SU-DHL-6 (cell line): ENCODE measurements around the gene EVC.

Source experiments
- H2AFZ ChIP-seq: fragments of 200-600 bp; sonication (generic); 2 replicates; pipeline ENCODE4 v1.6.1; 2014; ENCODE audit warnings: low read depth, mild to moderate bottlenecking, moderate library complexity, mixed read lengths, antibody characterized with exemption, low read length; ENCODE audit not compliant: severe bottlenecking
- H3F3A ChIP-seq: fragments of 200-600 bp; shearing (Covaris generic); 2 replicates; pipeline ENCODE4 v1.6.0; 2016; ENCODE audit warnings: antibody characterized with exemption, mild to moderate bottlenecking; ENCODE audit not compliant: insufficient read depth
- H3K27ac ChIP-seq: fragments of 200-600 bp; sonication (generic); 2 replicates; pipeline ENCODE4 v1.5.1; 2016; ENCODE audit warnings: low read depth, mild to moderate bottlenecking, low read length, moderate library complexity, mixed read lengths
- H3K27me3 ChIP-seq: fragments of 200-600 bp; sonication (generic), shearing (Covaris generic); 2 replicates; pipeline ENCODE4 v1.6.0; 2014; ENCODE audit warnings: mild to moderate bottlenecking, low read length
- H3K36me3 ChIP-seq: fragments of 200-600 bp; sonication (generic); 2 replicates; pipeline ENCODE4 v1.6.1; 2014; ENCODE audit warnings: mild to moderate bottlenecking, low read length, mixed read lengths
- H3K4me2 ChIP-seq: fragments of 300-600, 200-600 bp; shearing (Covaris generic), sonication (generic); 2 replicates; pipeline ENCODE4 v1.6.0; 2014; ENCODE audit warnings: low read length, low read depth, mild to moderate bottlenecking; ENCODE audit not compliant: poor library complexity, severe bottlenecking
- H3K4me3 ChIP-seq: fragments of 200-600 bp; sonication (generic); 2 replicates; pipeline ENCODE4 v1.5.1; 2014; ENCODE audit warnings: antibody characterized with exemption, low read length, mild to moderate bottlenecking, mixed read lengths; ENCODE audit not compliant: insufficient read depth, poor library complexity, severe bottlenecking
- H3K79me2 ChIP-seq: fragments of 200-600 bp; sonication (generic); 2 replicates; pipeline ENCODE4 v1.6.1; 2014; ENCODE audit warnings: mild to moderate bottlenecking, low read length, moderate library complexity; ENCODE audit not compliant: insufficient read depth
- H3K9ac ChIP-seq: fragments of 200-600 bp; sonication (generic); 2 replicates; pipeline ENCODE4 v1.7.0; 2014; ENCODE audit warnings: mild to moderate bottlenecking, low read length
- H3K9me2 ChIP-seq: fragments of 200-600 bp; sonication (generic); replicated peaks from 2 replicates; pipeline ENCODE4 v1.6.1; 2014; ENCODE audit warnings: low read length; ENCODE audit not compliant: insufficient read depth
- H3K9me3 ChIP-seq: fragments of 200-600 bp; sonication (generic); 2 replicates; pipeline ENCODE4 v1.6.1; 2014; ENCODE audit warnings: low read length, mixed read lengths; ENCODE audit not compliant: insufficient read depth
- H4K20me1 ChIP-seq: fragments of 200-600 bp; sonication (generic); 2 replicates; pipeline ENCODE4 v1.6.1; 2014; ENCODE audit warnings: low read depth, mild to moderate bottlenecking, antibody characterized with exemption, low read length, moderate library complexity, mixed read lengths
- EZH2phosphoT487 ChIP-seq: fragments of 200-600 bp; sonication (generic), shearing (Covaris generic); conservative IDR thresholded peaks from 2 replicates; pipeline ENCODE4 v1.6.1; 2018; ENCODE audit warnings: mild to moderate bottlenecking, antibody characterized with exemption, low read length, moderate library complexity, mixed read lengths
- TF ChIP-seq, protein P1 (sequence below): fragments of 200-600 bp; sonication (generic); IDR thresholded peaks from one replicate; pipeline ENCODE4 v1.5.1; 2017; ENCODE audit warnings: antibody characterized with exemption, mild to moderate bottlenecking, low read length, moderate library complexity; ENCODE audit not compliant: insufficient read depth, poor library complexity, severe bottlenecking

EVC gene

DNA sequence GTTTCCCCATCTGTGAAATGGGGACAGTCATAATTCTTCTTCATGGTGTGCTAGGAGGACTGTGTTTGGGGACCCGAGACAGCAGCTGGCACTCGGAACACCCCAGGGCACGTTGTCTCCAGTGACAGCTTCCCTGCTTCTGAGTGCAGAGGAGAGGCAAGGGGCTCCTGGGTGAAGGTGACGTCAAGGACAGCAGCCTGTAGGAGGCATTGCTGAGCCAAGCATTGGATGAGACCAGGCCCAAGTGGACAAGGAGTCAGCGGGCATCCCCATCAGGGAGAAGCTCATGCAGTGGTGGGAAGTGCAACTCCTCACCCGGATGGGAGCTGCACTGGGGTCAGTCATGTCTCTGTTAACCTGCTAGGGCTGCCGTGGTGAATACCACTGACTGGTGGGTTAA lies 46.1 kb downstream of the EVC start:
- H3K27ac ChIP-seq, result no peak overlapping the region
- no peaks in the 10 kb centered on the region for H3F3A ChIP-seq
- H3K79me2 ChIP-seq, result no peaks in the 10 kb centered on the region
- no peak overlapping the region for H2AFZ ChIP-seq
- no peak overlapping the region for H3K9ac ChIP-seq
- TF ChIP-seq, protein P1, sequence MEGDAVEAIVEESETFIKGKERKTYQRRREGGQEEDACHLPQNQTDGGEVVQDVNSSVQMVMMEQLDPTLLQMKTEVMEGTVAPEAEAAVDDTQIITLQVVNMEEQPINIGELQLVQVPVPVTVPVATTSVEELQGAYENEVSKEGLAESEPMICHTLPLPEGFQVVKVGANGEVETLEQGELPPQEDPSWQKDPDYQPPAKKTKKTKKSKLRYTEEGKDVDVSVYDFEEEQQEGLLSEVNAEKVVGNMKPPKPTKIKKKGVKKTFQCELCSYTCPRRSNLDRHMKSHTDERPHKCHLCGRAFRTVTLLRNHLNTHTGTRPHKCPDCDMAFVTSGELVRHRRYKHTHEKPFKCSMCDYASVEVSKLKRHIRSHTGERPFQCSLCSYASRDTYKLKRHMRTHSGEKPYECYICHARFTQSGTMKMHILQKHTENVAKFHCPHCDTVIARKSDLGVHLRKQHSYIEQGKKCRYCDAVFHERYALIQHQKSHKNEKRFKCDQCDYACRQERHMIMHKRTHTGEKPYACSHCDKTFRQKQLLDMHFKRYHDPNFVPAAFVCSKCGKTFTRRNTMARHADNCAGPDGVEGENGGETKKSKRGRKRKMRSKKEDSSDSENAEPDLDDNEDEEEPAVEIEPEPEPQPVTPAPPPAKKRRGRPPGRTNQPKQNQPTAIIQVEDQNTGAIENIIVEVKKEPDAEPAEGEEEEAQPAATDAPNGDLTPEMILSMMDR, result no peak
- no peak for TF ChIP-seq EZH2phosphoT487
- H3K4me3 ChIP-seq, result no peak overlapping the region
- no peaks in the 10 kb centered on the region for H3K27me3 ChIP-seq
- no peaks in the 10 kb centered on the region for H3K9me3 ChIP-seq
- H3K4me2 ChIP-seq, result no peak overlapping the region
- H3K9me2 ChIP-seq, result no peaks in the 10 kb centered on the region
- no peaks in the 10 kb centered on the region for H3K36me3 ChIP-seq
- H4K20me1 ChIP-seq, result no peaks in the 10 kb centered on the region

DNA sequence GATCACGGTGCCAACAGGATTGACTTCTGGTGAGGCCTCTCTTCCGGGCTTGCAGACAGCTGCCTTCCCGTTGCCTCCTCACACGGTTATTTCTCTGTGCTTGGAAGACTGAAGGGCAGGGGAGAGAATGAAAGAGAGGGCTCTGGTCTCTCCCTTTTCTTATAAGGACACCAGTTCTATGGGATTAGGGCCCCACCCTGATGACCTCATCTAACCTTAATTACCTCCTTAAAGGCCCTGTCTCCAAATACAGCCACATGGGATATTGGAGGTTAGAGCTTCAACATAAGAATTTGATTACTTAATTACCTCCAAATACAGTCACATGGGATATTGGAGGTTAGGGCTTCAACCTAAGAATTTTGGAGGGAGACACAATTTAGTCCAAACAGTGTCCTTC lies 46.5 kb downstream of the EVC start:
- no peak overlapping the region for H3K27ac ChIP-seq
- no peaks in the 10 kb centered on the region for H3K36me3 ChIP-seq
- H3K9me2 ChIP-seq, result no peaks in the 10 kb centered on the region
- H3K9me3 ChIP-seq, result no peaks in the 10 kb centered on the region
- TF ChIP-seq, protein P1, result no peak
- TF ChIP-seq EZH2phosphoT487, result no peak
- H3K4me3 ChIP-seq, result no peak overlapping the region
- no peak overlapping the region for H3K4me2 ChIP-seq
- no peaks in the 10 kb centered on the region for H3F3A ChIP-seq
- no peaks in the 10 kb centered on the region for H3K79me2 ChIP-seq
- H3K9ac ChIP-seq, result no peak overlapping the region
- no peaks in the 10 kb centered on the region for H3K27me3 ChIP-seq
- H2AFZ ChIP-seq, result no peak overlapping the region
- no peaks in the 10 kb centered on the region for H4K20me1 ChIP-seq

DNA sequence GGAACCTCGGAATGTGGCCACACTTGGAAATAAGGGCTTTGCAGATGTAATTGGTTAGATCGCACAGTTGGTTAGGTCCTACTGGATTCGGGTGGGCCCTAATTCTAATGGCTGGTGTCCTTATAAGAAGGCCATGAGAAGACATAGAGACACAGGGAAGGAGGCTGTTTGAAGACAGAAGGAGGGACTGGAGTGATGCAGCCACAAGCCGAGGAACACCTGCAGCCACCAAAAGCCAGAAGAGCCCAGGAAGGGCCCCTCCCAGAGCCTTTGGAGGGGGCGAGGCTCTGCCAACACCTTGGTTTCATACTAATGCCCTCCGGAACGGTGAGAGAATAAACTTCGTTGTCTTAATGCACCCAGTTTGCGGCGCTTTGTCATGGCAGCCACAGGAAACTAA lies 47.0 kb downstream of the EVC start:
- Histone ChIP-seq H3K79me2 (no peaks in the 10 kb centered on the region), H2AFZ (no peak overlapping the region), H3K27ac (no peak overlapping the region), H3F3A (no peaks in the 10 kb centered on the region), H3K4me2 (no peak overlapping the region), H3K9ac (no peak overlapping the region), H3K9me3 (no peaks in the 10 kb centered on the region), H3K27me3 (no peaks in the 10 kb centered on the region), H3K9me2 (no peaks in the 10 kb centered on the region), H3K36me3 (no peaks in the 10 kb centered on the region), H4K20me1 (no peaks in the 10 kb centered on the region), H3K4me3 (no peak overlapping the region)
- TF ChIP-seq EZH2phosphoT487, result no peak
- TF ChIP-seq, protein P1, result no peak

DNA sequence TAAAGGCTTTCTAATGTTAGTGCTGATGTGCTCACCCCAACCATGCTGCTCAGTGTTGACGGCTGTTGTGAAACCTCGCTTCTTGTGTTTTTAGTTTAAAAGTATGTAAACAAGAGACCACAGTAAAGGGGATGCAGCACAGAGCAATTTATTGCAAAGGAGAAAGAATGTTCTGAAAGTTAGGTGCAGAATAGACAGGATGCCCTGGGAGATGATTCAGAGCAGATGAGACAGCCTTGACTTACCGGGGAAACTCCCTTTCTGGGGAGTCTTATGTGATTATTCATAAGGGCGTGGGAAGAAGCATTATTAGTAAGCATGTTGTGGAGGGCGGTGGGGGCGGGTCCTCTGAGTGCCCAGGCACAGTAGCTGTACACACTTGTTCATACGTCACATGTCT lies 47.7 kb downstream of the EVC start:
- TF ChIP-seq EZH2phosphoT487, result no peak
- TF ChIP-seq, protein P1, result no peak
- Histone ChIP-seq H4K20me1 (no peaks in the 10 kb centered on the region), H3K9ac (no peak overlapping the region), H3K27me3 (no peaks in the 10 kb centered on the region), H3K9me3 (no peaks in the 10 kb centered on the region), H2AFZ (no peak overlapping the region), H3F3A (no peaks in the 10 kb centered on the region), H3K79me2 (no peaks in the 10 kb centered on the region), H3K4me3 (no peak overlapping the region), H3K36me3 (no peaks in the 10 kb centered on the region), H3K9me2 (no peaks in the 10 kb centered on the region), H3K27ac (no peak overlapping the region), H3K4me2 (no peak overlapping the region)
